CD4-positive, alpha-beta T cell treated with Interleukin-1 beta for 1 hour (primary cell): ENCODE data around the gene EML1.

ENCODE experiments used
- DNase-seq, 2 donors: peaks; one replicate each; pipeline ENCODE4 v3.0.0-alpha.2; 2020 to 2022

Gene EML1

GRCh38 chr14:99837822-99838221 lies 44.6 kb downstream of the EML1 start:
- no peak for DNase-seq

- DNase-seq, result no peak
These were observed 45.5 kb downstream of the EML1 start for GRCh38 chr14:99838639-99839134.

GRCh38 chr14:99839696-99840095 lies 46.5 kb downstream of the EML1 start:
- no peak for DNase-seq

GRCh38 chr14:99840265-99840664 lies 47.1 kb downstream of the EML1 start:
- no peak for DNase-seq

GRCh38 chr14:99840774-99841305 lies 47.6 kb downstream of the EML1 start:
- no peak for DNase-seq

- DNase-seq, result no peak
These were observed 48.3 kb downstream of the EML1 start for GRCh38 chr14:99841436-99842071.

- DNase-seq, result no peak
These were observed 48.9 kb downstream of the EML1 start for GRCh38 chr14:99842141-99842540.

- no peak for DNase-seq
These were observed 53.6 kb downstream of the EML1 start for GRCh38 chr14:99846808-99847207.

GRCh38 chr14:99850709-99851108 lies 57.5 kb downstream of the EML1 start:
- DNase-seq, result no peak

GRCh38 chr14:99852578-99852977 lies 59.4 kb downstream of the EML1 start:
- DNase-seq, result no peak

- no peak for DNase-seq
These were observed 60.0 kb downstream of the EML1 start for GRCh38 chr14:99853206-99853605.

- no peak for DNase-seq
These were observed 61.6 kb downstream of the EML1 start for GRCh38 chr14:99854831-99855230.

- no peak for DNase-seq
These were observed 62.1 kb downstream of the EML1 start for GRCh38 chr14:99855271-99855670.

- no peak for DNase-seq
These were observed 64.3 kb downstream of the EML1 start for GRCh38 chr14:99857551-99857950.

GRCh38 chr14:99860219-99860618 lies 67.0 kb downstream of the EML1 start:
- no peak for DNase-seq

GRCh38 chr14:99862136-99862535 lies 68.9 kb downstream of the EML1 start:
- DNase-seq, result no peak

GRCh38 chr14:99863059-99863458 lies 69.8 kb downstream of the EML1 start:
- DNase-seq, result no peak

- DNase-seq, result no peak
These were observed 72.2 kb downstream of the EML1 start for GRCh38 chr14:99865408-99865807.

- no peak for DNase-seq
These were observed 77.4 kb downstream of the EML1 start for GRCh38 chr14:99870617-99871016.

- no peak for DNase-seq
These were observed 78.6 kb downstream of the EML1 start for GRCh38 chr14:99871771-99872170.

GRCh38 chr14:99872786-99873440 lies 79.7 kb downstream of the EML1 start:
- DNase-seq, result no peak

GRCh38 chr14:99873653-99874052 lies 80.4 kb downstream of the EML1 start:
- DNase-seq, result no peak

GRCh38 chr14:99874306-99874705 lies 81.1 kb downstream of the EML1 start:
- DNase-seq, result no peak

- no peak for DNase-seq
These were observed 82.2 kb downstream of the EML1 start for GRCh38 chr14:99875421-99875820.

- no peak for DNase-seq
These were observed 82.6 kb downstream of the EML1 start for GRCh38 chr14:99875836-99876235.
